Right lobe of liver (tissue), 4 donors: ENCODE data around the gene PLEKHA1.

Experiments used
- POLR2A ChIP-seq: fragments of 450-650 bp; IDR thresholded peaks from one replicate; pipeline ENCODE4 v1.6.1; 2017; ENCODE audit warnings: antibody characterized with exemption, mild to moderate bottlenecking
- TF ChIP-seq, protein P1 (sequence below), 4 donors: fragments of 200-600 bp in 3 of 4; fragments of 450-650 bp in 1 of 4; IDR thresholded peaks; one replicate each; pipeline versions ENCODE4 v1.5.1 to v1.8.0; 2016 to 2022; ENCODE audit warnings: antibody characterized with exemption in 4 of 4, mild to moderate bottlenecking in 2 of 4
- donor health status: DM: no; HTN: no; CAD: no.
- donor health status: DM: no; HTN: no; CAD: no.
- donor health status: DM: no; HTN: yes; CAD: no.

DNA sequence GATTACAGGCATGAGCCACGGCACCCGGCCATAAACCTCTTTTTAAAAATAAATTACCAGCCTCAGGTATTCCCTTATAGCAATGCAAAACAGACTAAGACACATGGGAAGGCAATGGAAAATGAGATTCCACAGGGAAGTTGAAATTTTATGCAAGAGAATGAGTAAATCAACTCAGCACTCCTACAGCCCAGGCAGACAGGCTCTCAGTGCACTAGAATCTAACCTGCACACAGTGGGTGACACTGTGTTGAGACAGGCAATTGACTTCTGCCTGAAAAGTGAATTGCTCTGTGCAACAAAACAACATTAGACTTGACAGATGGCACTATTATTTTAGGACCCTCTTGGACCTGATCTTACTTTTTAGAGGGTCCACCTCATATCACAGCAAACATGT lies 20.1 kb upstream of the PLEKHA1 start:
- TF ChIP-seq, protein P1, sequence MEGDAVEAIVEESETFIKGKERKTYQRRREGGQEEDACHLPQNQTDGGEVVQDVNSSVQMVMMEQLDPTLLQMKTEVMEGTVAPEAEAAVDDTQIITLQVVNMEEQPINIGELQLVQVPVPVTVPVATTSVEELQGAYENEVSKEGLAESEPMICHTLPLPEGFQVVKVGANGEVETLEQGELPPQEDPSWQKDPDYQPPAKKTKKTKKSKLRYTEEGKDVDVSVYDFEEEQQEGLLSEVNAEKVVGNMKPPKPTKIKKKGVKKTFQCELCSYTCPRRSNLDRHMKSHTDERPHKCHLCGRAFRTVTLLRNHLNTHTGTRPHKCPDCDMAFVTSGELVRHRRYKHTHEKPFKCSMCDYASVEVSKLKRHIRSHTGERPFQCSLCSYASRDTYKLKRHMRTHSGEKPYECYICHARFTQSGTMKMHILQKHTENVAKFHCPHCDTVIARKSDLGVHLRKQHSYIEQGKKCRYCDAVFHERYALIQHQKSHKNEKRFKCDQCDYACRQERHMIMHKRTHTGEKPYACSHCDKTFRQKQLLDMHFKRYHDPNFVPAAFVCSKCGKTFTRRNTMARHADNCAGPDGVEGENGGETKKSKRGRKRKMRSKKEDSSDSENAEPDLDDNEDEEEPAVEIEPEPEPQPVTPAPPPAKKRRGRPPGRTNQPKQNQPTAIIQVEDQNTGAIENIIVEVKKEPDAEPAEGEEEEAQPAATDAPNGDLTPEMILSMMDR (IDR thresholded peaks at IDR 0.05), result no peak
- no peak for TF ChIP-seq POLR2A
